Effector memory CD4-positive, alpha-beta T cell (primary cell): ENCODE data around the gene FOXB2.

Experiments used
- DNase-seq, 3 donors: peaks; one replicate each; pipeline ENCODE4 v3.0.0-alpha.2; 2020
- H3K27ac ChIP-seq: 2 replicates; pipeline ENCODE4 v1.7.0; 2013; ENCODE audit warnings: mild to moderate bottlenecking, low read length, moderate library complexity; ENCODE audit not compliant: insufficient read depth, poor library complexity, severe bottlenecking
- H3K27me3 ChIP-seq: replicated peaks from 2 replicates; pipeline ENCODE4 v1.7.0; 2013; ENCODE audit warnings: mild to moderate bottlenecking, low read length; ENCODE audit not compliant: insufficient read depth, control insufficient read depth, poor library complexity, severe bottlenecking
- H3K36me3 ChIP-seq: 2 replicates; pipeline ENCODE4 v1.7.0; 2013; ENCODE audit warnings: mild to moderate bottlenecking, low read length, moderate library complexity; ENCODE audit not compliant: control insufficient read depth, insufficient read depth
- H3K4me1 ChIP-seq: 2 replicates; pipeline ENCODE4 v1.7.0; 2013; ENCODE audit warnings: low read length, mild to moderate bottlenecking; ENCODE audit not compliant: control insufficient read depth, insufficient read depth, poor library complexity, severe bottlenecking
- H3K4me3 ChIP-seq: 2 replicates; pipeline ENCODE4 v1.7.0; 2013; ENCODE audit warnings: low read length, low read depth, mild to moderate bottlenecking; ENCODE audit not compliant: insufficient read depth, poor library complexity, severe bottlenecking
- H3K9me3 ChIP-seq: 2 replicates; pipeline ENCODE4 v1.7.0; 2013; ENCODE audit warnings: mild to moderate bottlenecking, low read length, moderate library complexity; ENCODE audit not compliant: control insufficient read depth

Gene FOXB2

GRCh38 chr9:77015327-77016048 is 4.0 kb upstream of the FOXB2 start:
- Histone ChIP-seq H3K4me3 (no peak overlapping the region), H3K9me3 (no peaks in the 10 kb centered on the region), H3K36me3 (no peaks in the 10 kb centered on the region), H3K4me1 (peaks cover 2% of the 10 kb centered on the region), H3K27me3 (peaks cover 58% of the 10 kb centered on the region), H3K27ac (no peak overlapping the region)
- DNase-seq: no peak

GRCh38 chr9:77016121-77016525 is 3.3 kb upstream of the FOXB2 start:
- peaks cover 7% of the 10 kb centered on the region for H3K4me1 ChIP-seq
- no peaks in the 10 kb centered on the region for H3K36me3 ChIP-seq
- H3K27me3 ChIP-seq: peaks cover 62% of the 10 kb centered on the region
- H3K4me3 ChIP-seq: no peak overlapping the region
- no peaks in the 10 kb centered on the region for H3K9me3 ChIP-seq
- H3K27ac ChIP-seq: no peak overlapping the region
- no peak for DNase-seq

- peaks cover 62% of the 10 kb centered on the region for H3K27me3 ChIP-seq
- H3K9me3 ChIP-seq: no peaks in the 10 kb centered on the region
- DNase-seq: no peak
- H3K27ac ChIP-seq: no peak overlapping the region
- H3K36me3 ChIP-seq: no peaks in the 10 kb centered on the region
- H3K4me3 ChIP-seq: no peak overlapping the region
- peaks cover 13% of the 10 kb centered on the region for H3K4me1 ChIP-seq
Measured at GRCh38 chr9:77016526-77017504, 2.6 kb upstream of the FOXB2 start.

GRCh38 chr9:77017505-77017894 is 2.0 kb upstream of the FOXB2 start:
- DNase-seq: no peak
- Histone ChIP-seq H3K4me1 (peaks cover 18% of the 10 kb centered on the region), H3K36me3 (no peaks in the 10 kb centered on the region), H3K9me3 (no peaks in the 10 kb centered on the region), H3K4me3 (no peak overlapping the region), H3K27ac (no peak overlapping the region), H3K27me3 (peaks cover 58% of the 10 kb centered on the region)

GRCh38 chr9:77018058-77018968 is 1.1 kb upstream of the FOXB2 start:
- Histone ChIP-seq H3K27me3 (peaks cover 60% of the 10 kb centered on the region), H3K4me1 (peaks cover 18% of the 10 kb centered on the region)

GRCh38 chr9:77018969-77019235 is 553 bp upstream of the FOXB2 start:
- Histone ChIP-seq H3K4me3 (no peak overlapping the region), H3K9me3 (no peaks in the 10 kb centered on the region), H3K27ac (no peak overlapping the region), H3K27me3 (peaks cover 60% of the 10 kb centered on the region), H3K36me3 (no peaks in the 10 kb centered on the region), H3K4me1 (peaks cover 18% of the 10 kb centered on the region)
- no peak for DNase-seq

More at GRCh38 chr9:77018058-77018968, 1.1 kb upstream of the FOXB2 start:
- no peaks in the 10 kb centered on the region for H3K36me3 ChIP-seq
- H3K9me3 ChIP-seq: no peaks in the 10 kb centered on the region
- no peak overlapping the region for H3K27ac ChIP-seq
- no peak for DNase-seq
- no peak overlapping the region for H3K4me3 ChIP-seq

GRCh38 chr9:77019926-77020412 is 514 bp downstream of the FOXB2 start:
- no peaks in the 10 kb centered on the region for H3K9me3 ChIP-seq
- H3K4me3 ChIP-seq: no peak overlapping the region
- H3K36me3 ChIP-seq: no peaks in the 10 kb centered on the region
- no peak overlapping the region for H3K27ac ChIP-seq
- peaks cover 52% of the 10 kb centered on the region for H3K27me3 ChIP-seq
- no peak for DNase-seq
- peaks cover 18% of the 10 kb centered on the region for H3K4me1 ChIP-seq

- H3K4me3 ChIP-seq: peak overlapping the region; percentile 22
Measured at GRCh38 chr9:77020413-77021290, 1.2 kb downstream of the FOXB2 start.

More at GRCh38 chr9:77020413-77021290, 1.2 kb downstream of the FOXB2 start:
- peaks cover 49% of the 10 kb centered on the region for H3K27me3 ChIP-seq
- H3K27ac ChIP-seq: no peak overlapping the region
- no peaks in the 10 kb centered on the region for H3K36me3 ChIP-seq
- no peaks in the 10 kb centered on the region for H3K9me3 ChIP-seq
- no peak for DNase-seq
- H3K4me1 ChIP-seq: peaks cover 18% of the 10 kb centered on the region
